HG02759 (cell line): ENCODE measurements around the gene MCF2L2.

Source experiments
- ATAC-seq: cut with Tn5 transposase; IDR thresholded peaks from one replicate; pipeline ENCODE4 v1.9.1; 2021; ENCODE audit warnings: mild to moderate bottlenecking, moderate library complexity; ENCODE audit not compliant: unreplicated experiment

Gene MCF2L2

GRCh38 chr3:183401678-183402077 lies 26.7 kb downstream of the MCF2L2 start:
- ATAC-seq: no peak

- no peak for ATAC-seq
Measured at GRCh38 chr3:183400352-183400751, 28.1 kb downstream of the MCF2L2 start.

GRCh38 chr3:183396662-183397391 lies 31.6 kb downstream of the MCF2L2 start:
- ATAC-seq: no peak

GRCh38 chr3:183394150-183394549 lies 34.3 kb downstream of the MCF2L2 start:
- no peak for ATAC-seq

- no peak for ATAC-seq
Measured at GRCh38 chr3:183393625-183394024, 34.8 kb downstream of the MCF2L2 start.

- no peak for ATAC-seq
Measured at GRCh38 chr3:183392186-183393034, 36.0 kb downstream of the MCF2L2 start.

GRCh38 chr3:183391460-183391859 lies 37.0 kb downstream of the MCF2L2 start:
- no peak for ATAC-seq

GRCh38 chr3:183390844-183391243 lies 37.6 kb downstream of the MCF2L2 start:
- no peak for ATAC-seq

- no peak for ATAC-seq
Measured at GRCh38 chr3:183388213-183388895, 40.1 kb downstream of the MCF2L2 start.

GRCh38 chr3:183387797-183388196 lies 40.6 kb downstream of the MCF2L2 start:
- ATAC-seq: no peak

GRCh38 chr3:183386651-183387050 lies 41.8 kb downstream of the MCF2L2 start:
- ATAC-seq: no peak

- ATAC-seq: peak; percentile 76
Measured at GRCh38 chr3:183385698-183386613, 42.5 kb downstream of the MCF2L2 start.

GRCh38 chr3:183381673-183382072 lies 46.7 kb downstream of the MCF2L2 start:
- ATAC-seq: no peak

GRCh38 chr3:183381179-183381578 lies 47.2 kb downstream of the MCF2L2 start:
- ATAC-seq: no peak

GRCh38 chr3:183378951-183379350 lies 49.5 kb downstream of the MCF2L2 start:
- ATAC-seq: no peak

- no peak for ATAC-seq
Measured at GRCh38 chr3:183378545-183378944, 49.9 kb downstream of the MCF2L2 start.

GRCh38 chr3:183378008-183378407 lies 50.4 kb downstream of the MCF2L2 start:
- ATAC-seq: no peak

- no peak for ATAC-seq
Measured at GRCh38 chr3:183377307-183377959, 51.0 kb downstream of the MCF2L2 start.

- no peak for ATAC-seq
Measured at GRCh38 chr3:183375787-183376186, 52.6 kb downstream of the MCF2L2 start.

GRCh38 chr3:183375337-183375736 lies 53.1 kb downstream of the MCF2L2 start:
- ATAC-seq: no peak
